ENCODE data around the gene PRKCA. TPM values are rescaled to one million over a fixed set of nuclear protein-coding genes. Genes with fewer than 3 reads are reported as not detected.

Gene PRKCA
- total and polyA plus RNA-seq, 2 experiments from 2014 or later, result 6.4 to 35.4 TPM

DNA sequence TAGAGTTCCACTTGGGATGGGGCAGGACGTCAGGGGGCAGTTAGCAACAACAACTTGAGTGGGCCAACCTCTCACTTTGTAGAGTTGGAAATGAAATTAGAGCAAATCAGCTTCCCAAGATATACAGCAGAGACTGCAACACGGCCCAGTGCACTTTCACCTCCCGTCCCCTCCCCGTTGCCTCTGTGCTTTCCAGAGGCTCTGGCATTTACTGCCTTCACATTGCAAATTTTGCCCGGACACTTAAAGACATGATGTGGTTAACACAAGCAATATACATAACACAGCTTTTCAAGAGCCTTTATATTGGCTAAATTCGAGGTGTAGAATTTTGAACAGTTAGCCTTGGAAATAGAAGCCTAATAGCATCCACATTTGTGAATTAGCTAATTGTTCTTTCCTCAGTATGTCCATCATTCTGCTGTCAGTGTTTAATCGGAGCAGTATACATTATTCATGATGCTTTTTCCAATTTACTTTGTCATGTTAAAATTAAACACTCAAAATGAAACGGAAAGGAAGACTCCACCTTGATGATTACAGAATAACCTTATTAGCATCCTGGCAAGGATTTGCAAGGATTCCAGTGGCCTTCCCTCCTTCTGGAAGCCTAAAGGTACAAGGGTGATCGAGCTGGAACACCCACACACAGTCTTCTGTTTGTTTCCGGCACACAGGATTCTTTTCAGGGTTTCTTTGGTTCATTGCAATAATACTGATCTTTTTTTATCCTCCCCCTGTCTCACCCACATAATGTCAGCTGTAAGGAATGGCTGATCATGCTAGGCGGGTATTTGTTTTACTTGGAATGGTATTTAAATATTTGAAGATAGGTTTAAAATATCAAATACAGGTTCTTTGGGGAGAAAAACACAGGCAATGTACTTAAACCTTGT lies 341.6 kb downstream of the PRKCA start:
- Histone ChIP-seq H3K79me2 (replicated peaks; ENCODE audit: insufficient read depth) (no peaks in the 10 kb centered on the region), H4K20me1 (replicated peaks; ENCODE audit: insufficient read depth) (no peaks in the 10 kb centered on the region), H3K4me2 (no peak overlapping the region; the same call in 1 of the 2 replicates), H2AFZ (no peak overlapping the region), H3K27me3 (ENCODE audit: insufficient read depth) (no peaks in the 10 kb centered on the region), H3F3A (replicated peaks; ENCODE audit: low read depth) (no peaks in the 10 kb centered on the region), H3K4me3 (no peak overlapping the region), H3K9me2 (ENCODE audit: insufficient read depth) (no peaks in the 10 kb centered on the region), H3K27ac (ENCODE audit: low read depth) (peak overlapping the region; percentile 78), H3K4me1 (ENCODE audit: insufficient read depth) (peaks cover 13% of the 10 kb centered on the region), H3K36me3 (ENCODE audit: insufficient read depth) (no peaks in the 10 kb centered on the region; the same call in 1 of the 2 replicates)
- peaks cover 7% of the 10 kb centered on the region; the same call in 2 of the 3 replicates for H3K36me3 Mint-ChIP-seq (ENCODE audit: low read depth)
- peaks cover 26% of the 10 kb centered on the region for H3K4me1 Mint-ChIP-seq
- no peak overlapping the region for H3K4me3 Mint-ChIP-seq
- H3K27ac Mint-ChIP-seq, result no peak overlapping the region
- TF ChIP-seq NANOG (IDR thresholded peaks at IDR 0.05; ENCODE audit: borderline replicate concordance) (no peak), ZNF114 (CRISPR knock-in tag; IDR thresholded peaks at IDR 0.05) (no peak), EZH2 (IDR thresholded peaks at IDR 0.05; ENCODE audit: low read depth, unreplicated experiment) (no peak), EZH2phosphoT487 (IDR thresholded peaks at IDR 0.05; ENCODE audit: unreplicated experiment) (no peak), POLR2AphosphoS5 (IDR thresholded peaks at IDR 0.05; ENCODE audit: low read depth) (no peak), ZNF331 (CRISPR knock-in tag; IDR thresholded peaks at IDR 0.05; ENCODE audit: low read depth) (no peak), STAT1 (IDR thresholded peaks at IDR 0.05; ENCODE audit: unreplicated experiment) (no peak), ZNF462 (CRISPR knock-in tag; IDR thresholded peaks at IDR 0.05) (no peak), CREB1 (CRISPR knock-in tag; IDR thresholded peaks at IDR 0.05; ENCODE audit: low read depth) (no peak), JUNB (IDR thresholded peaks at IDR 0.05; ENCODE audit: unreplicated experiment) (no peak), ETS1 (IDR thresholded peaks at IDR 0.05) (no peak)
- TF ChIP-seq, protein P1, sequence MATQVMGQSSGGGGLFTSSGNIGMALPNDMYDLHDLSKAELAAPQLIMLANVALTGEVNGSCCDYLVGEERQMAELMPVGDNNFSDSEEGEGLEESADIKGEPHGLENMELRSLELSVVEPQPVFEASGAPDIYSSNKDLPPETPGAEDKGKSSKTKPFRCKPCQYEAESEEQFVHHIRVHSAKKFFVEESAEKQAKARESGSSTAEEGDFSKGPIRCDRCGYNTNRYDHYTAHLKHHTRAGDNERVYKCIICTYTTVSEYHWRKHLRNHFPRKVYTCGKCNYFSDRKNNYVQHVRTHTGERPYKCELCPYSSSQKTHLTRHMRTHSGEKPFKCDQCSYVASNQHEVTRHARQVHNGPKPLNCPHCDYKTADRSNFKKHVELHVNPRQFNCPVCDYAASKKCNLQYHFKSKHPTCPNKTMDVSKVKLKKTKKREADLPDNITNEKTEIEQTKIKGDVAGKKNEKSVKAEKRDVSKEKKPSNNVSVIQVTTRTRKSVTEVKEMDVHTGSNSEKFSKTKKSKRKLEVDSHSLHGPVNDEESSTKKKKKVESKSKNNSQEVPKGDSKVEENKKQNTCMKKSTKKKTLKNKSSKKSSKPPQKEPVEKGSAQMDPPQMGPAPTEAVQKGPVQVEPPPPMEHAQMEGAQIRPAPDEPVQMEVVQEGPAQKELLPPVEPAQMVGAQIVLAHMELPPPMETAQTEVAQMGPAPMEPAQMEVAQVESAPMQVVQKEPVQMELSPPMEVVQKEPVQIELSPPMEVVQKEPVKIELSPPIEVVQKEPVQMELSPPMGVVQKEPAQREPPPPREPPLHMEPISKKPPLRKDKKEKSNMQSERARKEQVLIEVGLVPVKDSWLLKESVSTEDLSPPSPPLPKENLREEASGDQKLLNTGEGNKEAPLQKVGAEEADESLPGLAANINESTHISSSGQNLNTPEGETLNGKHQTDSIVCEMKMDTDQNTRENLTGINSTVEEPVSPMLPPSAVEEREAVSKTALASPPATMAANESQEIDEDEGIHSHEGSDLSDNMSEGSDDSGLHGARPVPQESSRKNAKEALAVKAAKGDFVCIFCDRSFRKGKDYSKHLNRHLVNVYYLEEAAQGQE (IDR thresholded peaks at IDR 0.05; ENCODE audit: unreplicated experiment), result no peak
- TF ChIP-seq, protein P2, sequence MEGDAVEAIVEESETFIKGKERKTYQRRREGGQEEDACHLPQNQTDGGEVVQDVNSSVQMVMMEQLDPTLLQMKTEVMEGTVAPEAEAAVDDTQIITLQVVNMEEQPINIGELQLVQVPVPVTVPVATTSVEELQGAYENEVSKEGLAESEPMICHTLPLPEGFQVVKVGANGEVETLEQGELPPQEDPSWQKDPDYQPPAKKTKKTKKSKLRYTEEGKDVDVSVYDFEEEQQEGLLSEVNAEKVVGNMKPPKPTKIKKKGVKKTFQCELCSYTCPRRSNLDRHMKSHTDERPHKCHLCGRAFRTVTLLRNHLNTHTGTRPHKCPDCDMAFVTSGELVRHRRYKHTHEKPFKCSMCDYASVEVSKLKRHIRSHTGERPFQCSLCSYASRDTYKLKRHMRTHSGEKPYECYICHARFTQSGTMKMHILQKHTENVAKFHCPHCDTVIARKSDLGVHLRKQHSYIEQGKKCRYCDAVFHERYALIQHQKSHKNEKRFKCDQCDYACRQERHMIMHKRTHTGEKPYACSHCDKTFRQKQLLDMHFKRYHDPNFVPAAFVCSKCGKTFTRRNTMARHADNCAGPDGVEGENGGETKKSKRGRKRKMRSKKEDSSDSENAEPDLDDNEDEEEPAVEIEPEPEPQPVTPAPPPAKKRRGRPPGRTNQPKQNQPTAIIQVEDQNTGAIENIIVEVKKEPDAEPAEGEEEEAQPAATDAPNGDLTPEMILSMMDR (conservative IDR thresholded peaks at IDR 0.05; ENCODE audit: low read depth in 2 of 2), result no peak
- DNase-seq (ENCODE audit: low spot score) (no peak), ATAC-seq (no peak)
- no peaks in the 10 kb centered on the region for H3K9me3 Mint-ChIP-seq
- H3K27me3 Mint-ChIP-seq (ENCODE audit: insufficient read depth, low read depth, poor library complexity), result no peaks in the 10 kb centered on the region
